GM23338 (cell line): ENCODE data around the gene IL1RL1. TPM values are rescaled to one million over a fixed set of nuclear protein-coding genes. Genes with fewer than 3 reads are reported as not detected.

ENCODE experiments used
- ATAC-seq: fragments of 200-7000 bp; cut with Tn5 transposase; 3 replicates; pipeline ENCODE4 v1.9.1; 2020
- DNase-seq: peaks from one replicate; pipeline ENCODE4 v3.0.0-alpha.2; 2015; ENCODE audit warnings: low spot score
- H2AFZ ChIP-seq: fragments of 200-600 bp; sonication (generic); 2 replicates; pipeline ENCODE4 v1.8.0; 2016; ENCODE audit warnings: antibody characterized with exemption, mild to moderate bottlenecking, moderate library complexity
- H3F3A ChIP-seq: fragments of 200-600 bp; sonication (generic); replicated peaks from 2 replicates; pipeline ENCODE4 v1.8.0; 2017; ENCODE audit warnings: antibody characterized with exemption, mixed run types, low read depth
- H3K27ac ChIP-seq: fragments of 200-600 bp; sonication (generic); 2 replicates; pipeline ENCODE4 v1.6.1; 2016; ENCODE audit warnings: low read depth
- H3K27me3 ChIP-seq: fragments of 200-600 bp; sonication (generic); 2 replicates; pipeline ENCODE4 v1.8.0; 2016; ENCODE audit warnings: mild to moderate bottlenecking, mixed run types, moderate library complexity; ENCODE audit not compliant: insufficient read depth
- H3K36me3 ChIP-seq: fragments of 200-600 bp; sonication (generic); 2 replicates; pipeline ENCODE4 v1.8.0; 2016; ENCODE audit warnings: mild to moderate bottlenecking; ENCODE audit not compliant: insufficient read depth
- H3K4me1 ChIP-seq: fragments of 200-600 bp; sonication (generic); 2 replicates; pipeline ENCODE4 v1.8.0; 2016; ENCODE audit warnings: mild to moderate bottlenecking, moderate library complexity; ENCODE audit not compliant: insufficient read depth
- H3K4me2 ChIP-seq: fragments of 200-600 bp; sonication (generic); 2 replicates; pipeline ENCODE4 v1.7.1; 2017; ENCODE audit warnings: mixed run types
- H3K4me3 ChIP-seq: fragments of 200-600 bp; sonication (generic); 2 replicates; pipeline ENCODE4 v1.6.1; 2016; ENCODE audit warnings: mixed run types
- H3K79me2 ChIP-seq: fragments of 200-600 bp; sonication (generic); replicated peaks from 2 replicates; pipeline ENCODE4 v1.8.0; 2017; ENCODE audit warnings: mild to moderate bottlenecking; ENCODE audit not compliant: insufficient read depth
- H3K9me2 ChIP-seq: fragments of 200-600 bp; sonication (generic); 2 replicates; pipeline ENCODE4 v1.8.0; 2017; ENCODE audit not compliant: insufficient read depth
- H4K20me1 ChIP-seq: fragments of 200-600 bp; sonication (generic); replicated peaks from 2 replicates; pipeline ENCODE4 v1.8.0; 2017; ENCODE audit warnings: mild to moderate bottlenecking; ENCODE audit not compliant: insufficient read depth
- H3K27ac Mint-ChIP-seq: 2 replicates; pipeline ENCODE4 v1.8.0; 2020; ENCODE audit warnings: inconsistent platforms, mild to moderate bottlenecking, moderate library complexity, mixed read lengths
- H3K27me3 Mint-ChIP-seq: 3 replicates; pipeline ENCODE4 v1.8.0; 2022; ENCODE audit warnings: low read depth, mild to moderate bottlenecking, moderate library complexity, mixed read lengths, inconsistent platforms; ENCODE audit not compliant: insufficient read depth, poor library complexity
- H3K36me3 Mint-ChIP-seq: 3 replicates; pipeline ENCODE4 v1.8.0; 2021; ENCODE audit warnings: low read depth, mild to moderate bottlenecking, inconsistent platforms, moderate library complexity, mixed read lengths
- H3K4me1 Mint-ChIP-seq: 3 replicates; pipeline ENCODE4 v1.8.0; 2020; ENCODE audit warnings: mild to moderate bottlenecking, inconsistent platforms, mixed read lengths
- H3K4me3 Mint-ChIP-seq: 3 replicates; pipeline ENCODE4 v1.8.0; 2021; ENCODE audit warnings: moderate library complexity, mild to moderate bottlenecking, inconsistent platforms, mixed read lengths
- H3K9me3 Mint-ChIP-seq: 3 replicates; pipeline ENCODE4 v1.8.0; 2020; ENCODE audit warnings: moderate library complexity, mild to moderate bottlenecking, inconsistent platforms, mixed read lengths
- CREB1 ChIP-seq: fragments of 250-450 bp; sonication (Bioruptor Pico); IDR thresholded peaks from 2 replicates; pipeline ENCODE4 v1.5.0; 2020; ENCODE audit warnings: low read depth, mild to moderate bottlenecking, moderate library complexity
- CTCF ChIP-seq, 2 experiments: fragments of 200-600 bp in 1 of 2; sonication (generic) in 1 of 2; conservative IDR thresholded peaks; 2 replicates each; pipeline versions ENCODE4 v1.5.1 to v1.6.1; 2016 to 2017; ENCODE audit warnings: antibody characterized with exemption in 2 of 2, low read depth in 2 of 2, mild to moderate bottlenecking in 2 of 2, moderate library complexity in 1 of 2
- EZH2 ChIP-seq: fragments of 200-600 bp; sonication (generic); IDR thresholded peaks from one replicate; pipeline ENCODE4 v1.8.0; 2017; ENCODE audit warnings: antibody characterized with exemption, mild to moderate bottlenecking, low read depth; ENCODE audit not compliant: unreplicated experiment
- EZH2phosphoT487 ChIP-seq: fragments of 200-600 bp; sonication (generic); IDR thresholded peaks from one replicate; pipeline ENCODE4 v1.8.1; 2018; ENCODE audit warnings: antibody characterized with exemption; ENCODE audit not compliant: unreplicated experiment
- JUNB ChIP-seq: IDR thresholded peaks from one replicate; pipeline ENCODE4 v1.6.1; 2016; ENCODE audit warnings: antibody characterized with exemption; ENCODE audit not compliant: unreplicated experiment
- NANOG ChIP-seq: IDR thresholded peaks from 2 replicates; pipeline ENCODE4 v1.6.1; 2016; ENCODE audit warnings: antibody characterized with exemption, borderline replicate concordance
- REST ChIP-seq: IDR thresholded peaks from one replicate; pipeline ENCODE4 v1.6.1; 2018; ENCODE audit warnings: antibody characterized with exemption; ENCODE audit not compliant: unreplicated experiment
- ZNF114 ChIP-seq: fragments of 250-450 bp; sonication (Bioruptor Pico); IDR thresholded peaks from 2 replicates; pipeline ENCODE4 v1.5.0; 2020; ENCODE audit warnings: mild to moderate bottlenecking, moderate library complexity
- ZNF462 ChIP-seq: fragments of 250-450 bp; sonication (Bioruptor Pico); IDR thresholded peaks from 2 replicates; pipeline ENCODE4 v1.5.0; 2020; ENCODE audit warnings: mild to moderate bottlenecking, moderate library complexity
- polyA plus RNA-seq: library from polyadenylated mRNA; unstranded; fragments of >200 nt; fragmentation: Nextera tagmentation; extraction: Ambion mirVana; gene quantifications from 2 replicates; pipeline ENCODE4 v1.2.1, GENCODE V29; 2016
- total RNA-seq: library from RNA; depleted of rRNA; stranded (reverse); fragments of >200 nt; shearing (Covaris generic); gene quantifications from 2 replicates; pipeline ENCODE4 v1.2.3, GENCODE V29; 2014

Gene IL1RL1
- total and polyA plus RNA-seq, 2 experiments from 2014 or later: not detected

GRCh38 chr2:102386867-102387541, 75.6 kb downstream of the IL1RL1 start (continued):
- TF ChIP-seq NANOG: no peak
- TF ChIP-seq ZNF462 (CRISPR knock-in tag): no peak
- TF ChIP-seq CTCF (conservative IDR thresholded peaks at IDR 0.05; ENCODE audit: low read depth in 2 of 2): no peak
- no peak for TF ChIP-seq EZH2phosphoT487
- TF ChIP-seq CREB1 (CRISPR knock-in tag): no peak

GRCh38 chr2:102387763-102388546, 76.6 kb downstream of the IL1RL1 start:
- DNase-seq (no peak), ATAC-seq (no peak)
- 0 out of 2 replicates have a peak, but pooled peaks cover 3% of the 10 kb centered on the region for H3K9me2 ChIP-seq
- H3K4me3 ChIP-seq: no peak overlapping the region
- H3K27me3 ChIP-seq: no peaks in the 10 kb centered on the region
- Mint-ChIP-seq H3K27ac (no peak overlapping the region), H3K36me3 (peaks cover 6% of the 10 kb centered on the region), H3K9me3 (peaks cover 22% of the 10 kb centered on the region), H3K4me1 (no peaks in the 10 kb centered on the region), H3K27me3 (no peaks in the 10 kb centered on the region), H3K4me3 (no peak overlapping the region)
- no peaks in the 10 kb centered on the region for H3K4me1 ChIP-seq
- H3F3A ChIP-seq: no peaks in the 10 kb centered on the region
- H4K20me1 ChIP-seq: no peaks in the 10 kb centered on the region
- H3K4me2 ChIP-seq: no peak overlapping the region
- no peak overlapping the region for H2AFZ ChIP-seq
- no peak for TF ChIP-seq ZNF114
- no peak for TF ChIP-seq REST
- TF ChIP-seq EZH2: no peak
- TF ChIP-seq JUNB: no peak
- TF ChIP-seq NANOG: no peak
- H3K79me2 ChIP-seq: no peaks in the 10 kb centered on the region
- no peak overlapping the region for H3K27ac ChIP-seq
- no peaks in the 10 kb centered on the region for H3K36me3 ChIP-seq
